AG10803 (cell line): ENCODE measurements around the gene HOXB5.

Source experiments
- DNase-seq: peaks from one replicate; pipeline ENCODE4 v3.0.0; 2010; ENCODE audit warnings: low read depth
- H3K4me3 ChIP-seq: 2 replicates; pipeline ENCODE4 v1.5.1; 2011; ENCODE audit warnings: mild to moderate bottlenecking, low read length, control low read depth
- TF ChIP-seq, protein P1 (sequence below): conservative IDR thresholded peaks from 2 replicates; pipeline ENCODE4 v1.5.1; 2011; ENCODE audit warnings: mild to moderate bottlenecking, low read length, control low read depth, inconsistent platforms

HOXB5 gene

DNA sequence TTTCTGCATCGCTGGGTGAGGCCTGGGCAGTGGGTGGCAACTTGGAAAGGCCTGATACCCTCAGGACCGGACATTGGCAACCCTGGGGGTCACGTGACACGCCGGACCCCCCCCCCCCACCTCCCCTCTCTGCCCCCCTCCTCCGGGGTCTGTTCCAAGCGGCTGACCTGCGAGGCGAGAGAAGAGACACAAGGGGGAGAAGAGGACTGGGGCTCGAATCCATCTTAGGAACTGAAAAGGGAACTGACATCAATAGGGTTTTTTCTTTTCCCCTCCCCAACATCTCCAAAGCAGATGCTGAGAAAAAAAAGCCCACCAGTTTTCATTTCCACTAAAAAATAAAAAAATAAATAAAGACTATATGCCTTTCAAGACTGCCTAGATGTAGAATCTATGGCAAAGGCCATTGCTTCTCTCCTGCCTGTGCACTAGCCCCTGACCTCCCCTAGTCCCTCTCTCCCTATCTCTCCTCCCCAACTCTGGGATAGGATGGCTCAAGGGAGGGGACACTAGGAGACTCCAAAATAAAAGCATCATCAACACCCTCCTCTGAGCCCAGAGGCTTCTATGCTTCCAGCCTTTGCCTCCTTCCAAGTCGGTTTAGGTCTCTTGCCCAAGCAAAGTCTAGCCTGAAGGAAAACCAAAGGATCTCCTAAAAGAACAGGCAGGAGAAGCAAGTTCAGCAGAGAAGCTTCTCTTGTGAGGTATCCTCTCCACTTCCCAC lies 41.0 kb downstream of the HOXB5 start:
- DNase-seq = no peak
- TF ChIP-seq, protein P1, sequence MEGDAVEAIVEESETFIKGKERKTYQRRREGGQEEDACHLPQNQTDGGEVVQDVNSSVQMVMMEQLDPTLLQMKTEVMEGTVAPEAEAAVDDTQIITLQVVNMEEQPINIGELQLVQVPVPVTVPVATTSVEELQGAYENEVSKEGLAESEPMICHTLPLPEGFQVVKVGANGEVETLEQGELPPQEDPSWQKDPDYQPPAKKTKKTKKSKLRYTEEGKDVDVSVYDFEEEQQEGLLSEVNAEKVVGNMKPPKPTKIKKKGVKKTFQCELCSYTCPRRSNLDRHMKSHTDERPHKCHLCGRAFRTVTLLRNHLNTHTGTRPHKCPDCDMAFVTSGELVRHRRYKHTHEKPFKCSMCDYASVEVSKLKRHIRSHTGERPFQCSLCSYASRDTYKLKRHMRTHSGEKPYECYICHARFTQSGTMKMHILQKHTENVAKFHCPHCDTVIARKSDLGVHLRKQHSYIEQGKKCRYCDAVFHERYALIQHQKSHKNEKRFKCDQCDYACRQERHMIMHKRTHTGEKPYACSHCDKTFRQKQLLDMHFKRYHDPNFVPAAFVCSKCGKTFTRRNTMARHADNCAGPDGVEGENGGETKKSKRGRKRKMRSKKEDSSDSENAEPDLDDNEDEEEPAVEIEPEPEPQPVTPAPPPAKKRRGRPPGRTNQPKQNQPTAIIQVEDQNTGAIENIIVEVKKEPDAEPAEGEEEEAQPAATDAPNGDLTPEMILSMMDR = no peak
- peak overlapping the region; percentile 33 for H3K4me3 ChIP-seq

DNA sequence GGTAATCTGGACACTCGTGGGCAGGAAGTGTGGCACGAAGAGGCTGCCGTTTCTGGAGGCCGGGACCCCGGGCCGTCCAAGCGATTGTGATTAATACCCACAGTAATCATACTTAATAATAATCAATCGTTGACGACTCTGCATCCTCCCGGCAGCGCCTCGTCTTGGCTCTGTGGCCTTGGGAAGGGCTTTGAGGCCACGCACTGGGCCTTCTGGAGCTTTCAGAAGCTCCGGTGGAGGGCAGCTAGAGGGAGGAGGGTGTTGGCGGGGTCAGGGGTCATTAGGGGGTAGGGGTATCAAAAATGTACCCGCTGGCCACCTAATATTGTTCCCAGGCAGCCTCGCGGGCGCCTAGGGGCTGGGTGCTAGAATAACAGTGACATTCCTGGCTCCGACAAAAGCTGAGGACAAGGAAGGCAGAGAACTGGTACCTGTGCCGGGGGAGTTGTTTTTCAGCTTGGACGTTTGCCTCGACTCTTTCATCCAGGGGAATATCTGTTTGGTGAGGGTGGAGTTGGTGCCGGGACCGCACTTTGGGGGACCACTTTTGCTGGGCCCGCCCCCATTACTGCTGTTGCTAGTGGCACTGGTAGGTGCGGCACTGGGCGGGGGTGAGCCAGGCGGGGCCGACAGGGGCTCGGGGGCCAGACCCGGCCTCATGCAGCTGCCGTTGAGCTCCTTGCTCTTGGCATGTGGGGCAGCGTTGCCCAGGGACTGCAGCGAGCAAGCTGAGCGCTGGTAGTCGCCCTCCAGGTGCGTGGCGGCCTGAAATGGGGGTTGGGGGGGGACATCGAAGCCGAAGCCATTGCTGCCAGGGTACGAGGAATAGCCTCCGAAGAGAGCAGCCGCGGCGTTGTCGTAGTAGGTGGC lies 41.7 kb downstream of the HOXB5 start:
- peak overlapping the region; percentile 24 for H3K4me3 ChIP-seq
- TF ChIP-seq, protein P1 = no peak
- DNase-seq = no peak

- H3K4me3 ChIP-seq = peak overlapping the region; percentile 24; the same call in 1 of the 2 replicates
- TF ChIP-seq, protein P1 = no peak
- no peak for DNase-seq
Measured at GRCh38 chr17:48551214-48551555, 42.4 kb downstream of the HOXB5 start.

DNA sequence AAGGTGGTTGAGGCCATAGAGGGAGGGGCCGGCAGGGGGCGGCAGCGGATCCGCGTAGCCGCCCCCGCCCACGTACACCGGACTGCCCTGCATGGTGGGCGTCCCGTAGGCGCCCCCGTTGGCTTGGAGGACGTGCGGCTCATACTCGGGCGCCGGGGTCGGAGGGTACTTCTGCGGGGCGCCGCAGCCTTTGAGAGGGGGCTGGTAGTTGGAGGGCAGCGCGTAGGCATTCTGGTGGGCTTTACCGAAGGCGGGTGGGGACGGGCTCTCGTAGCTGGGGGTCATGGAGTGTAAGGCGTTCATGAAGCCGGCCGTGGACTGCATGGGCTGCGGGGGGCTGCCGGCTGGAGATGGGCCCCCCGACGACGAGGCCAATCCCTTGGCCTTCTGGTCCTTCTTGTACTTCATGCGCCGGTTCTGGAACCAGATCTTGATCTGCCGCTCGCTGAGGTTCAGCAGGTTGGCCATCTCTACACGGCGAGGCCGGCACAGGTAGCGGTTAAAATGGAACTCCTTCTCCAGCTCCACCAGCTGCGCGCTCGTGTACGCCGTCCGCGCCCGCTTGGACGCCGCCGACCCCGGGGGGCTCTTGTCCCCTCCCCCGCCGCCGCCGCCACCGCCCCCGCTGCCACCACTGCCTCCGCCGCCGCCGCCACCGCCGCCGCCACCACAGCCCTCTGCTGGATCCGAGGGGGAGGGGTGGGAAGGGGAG lies 42.9 kb downstream of the HOXB5 start:
- DNase-seq = no peak
- peak overlapping the region; percentile 34 for H3K4me3 ChIP-seq
- TF ChIP-seq, protein P1 = peak; percentile 30; the same call in 1 of the 2 replicates

- peak; percentile 81 for DNase-seq
- TF ChIP-seq, protein P1 = no peak; the same call in 1 of the 2 replicates
- H3K4me3 ChIP-seq = peak overlapping the region; percentile 34
Measured at GRCh38 chr17:48549914-48550501, 43.6 kb downstream of the HOXB5 start.

DNA sequence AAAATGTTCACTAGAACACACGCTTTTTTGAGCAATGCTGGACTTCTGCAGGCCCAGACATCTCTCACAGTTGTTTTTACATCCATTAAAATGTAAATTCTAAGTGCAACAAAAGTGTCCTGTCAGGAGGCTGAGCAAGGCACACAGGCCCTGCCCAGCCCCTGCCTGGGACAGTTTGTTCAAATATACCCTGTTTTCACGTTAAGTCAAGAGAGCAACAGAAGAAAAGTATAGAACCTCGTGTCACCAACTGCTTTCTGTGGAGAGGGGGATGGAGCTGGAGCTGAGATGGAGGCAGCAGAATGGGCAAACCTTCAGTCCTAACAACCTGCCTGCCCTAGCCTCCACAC lies 44.3 kb downstream of the HOXB5 start:
- no peak for DNase-seq
- TF ChIP-seq, protein P1 = no peak
- H3K4me3 ChIP-seq = no peak overlapping the region
